T follicular helper cell (primary cell): ENCODE measurements around the gene CLEC16A.
"Not testable (repeated sequence)": the region's sequence is repeated elsewhere in the genome, so short reads cannot be mapped to it uniquely, and the experiment has no call there.

Experiments used
- DNase-seq: peaks from one replicate; pipeline ENCODE4 v3.0.0-alpha.2; 2020; ENCODE audit warnings: low read depth

CLEC16A gene

GRCh38 chr16:10966129-10966528 is 21.8 kb downstream of the CLEC16A start:
- DNase-seq, result no peak

- DNase-seq, result not testable (repeated sequence)
These were observed 22.2 kb downstream of the CLEC16A start for GRCh38 chr16:10966559-10966958.

GRCh38 chr16:10967986-10968385 is 23.6 kb downstream of the CLEC16A start:
- DNase-seq, result no peak

GRCh38 chr16:10968498-10968897 is 24.1 kb downstream of the CLEC16A start:
- no peak for DNase-seq

GRCh38 chr16:10969615-10970014 is 25.3 kb downstream of the CLEC16A start:
- DNase-seq, result no peak

GRCh38 chr16:10970065-10970464 is 25.7 kb downstream of the CLEC16A start:
- DNase-seq, result no peak

GRCh38 chr16:10971560-10971961 is 27.2 kb downstream of the CLEC16A start:
- DNase-seq, result no peak

- DNase-seq, result no peak
These were observed 27.9 kb downstream of the CLEC16A start for GRCh38 chr16:10972108-10972818.

GRCh38 chr16:10972819-10973464 is 28.6 kb downstream of the CLEC16A start:
- no peak for DNase-seq

GRCh38 chr16:10976634-10977033 is 32.3 kb downstream of the CLEC16A start:
- DNase-seq, result no peak

- DNase-seq, result no peak
These were observed 33.8 kb downstream of the CLEC16A start for GRCh38 chr16:10978124-10978523.

GRCh38 chr16:10978871-10979446 is 34.6 kb downstream of the CLEC16A start:
- no peak for DNase-seq

GRCh38 chr16:10979717-10980601 is 35.6 kb downstream of the CLEC16A start:
- DNase-seq, result no peak

- DNase-seq, result no peak
These were observed 36.4 kb downstream of the CLEC16A start for GRCh38 chr16:10980813-10981212.

- DNase-seq, result no peak
These were observed 37.4 kb downstream of the CLEC16A start for GRCh38 chr16:10981697-10982216.

- no peak for DNase-seq
These were observed 38.2 kb downstream of the CLEC16A start for GRCh38 chr16:10982465-10983150.

- DNase-seq, result no peak
These were observed 38.8 kb downstream of the CLEC16A start for GRCh38 chr16:10983159-10983558.

GRCh38 chr16:10984509-10984908 is 40.1 kb downstream of the CLEC16A start:
- no peak for DNase-seq

GRCh38 chr16:10987361-10988163 is 43.2 kb downstream of the CLEC16A start:
- DNase-seq, result no peak

GRCh38 chr16:10988164-10988803 is 43.9 kb downstream of the CLEC16A start:
- DNase-seq, result no peak
